WTC11 (cell line): ENCODE measurements around the gene MAN2B2. TPM values are rescaled to one million over a fixed set of nuclear protein-coding genes. Genes with fewer than 3 reads are reported as not detected.

Experiments used
- ATAC-seq: fragments of 200-7000 bp; cut with Tn5 transposase; 2 replicates; pipeline ENCODE4 v1.10.0; 2021; ENCODE audit warnings: mild to moderate bottlenecking, moderate library complexity
- CTCF ChIA-PET: fragments of 300-600 bp; sonication (Branson Sonifier 250); formaldehyde crosslinking; loops from one replicate; lab custom pipeline; 2021; ENCODE audit warnings: antibody characterized with exemption; lab: Charles Lee
- POLR2A ChIA-PET: fragments of 350-600 bp; sonication (Branson Sonifier 250); formaldehyde crosslinking; loops from one replicate; lab custom pipeline; 2021; ENCODE audit warnings: antibody characterized with exemption; lab: Charles Lee
- DNase-seq: peaks from one replicate; pipeline ENCODE4 v3.0.0; 2021; ENCODE audit warnings: low spot score
- H3K27ac Mint-ChIP-seq: 2 replicates; pipeline ENCODE4 v1.8.0; 2021; ENCODE audit warnings: mixed read lengths
- H3K27me3 Mint-ChIP-seq: 2 replicates; pipeline ENCODE4 v1.8.0; 2021; ENCODE audit warnings: low read depth, mild to moderate bottlenecking, moderate library complexity, mixed read lengths
- H3K36me3 Mint-ChIP-seq: 2 replicates; pipeline ENCODE4 v1.8.0; 2021; ENCODE audit warnings: mixed read lengths
- H3K4me1 Mint-ChIP-seq: 2 replicates; pipeline ENCODE4 v1.8.0; 2022; ENCODE audit warnings: mixed read lengths
- H3K4me3 Mint-ChIP-seq: 2 replicates; pipeline ENCODE4 v1.8.0; 2021; ENCODE audit warnings: mild to moderate bottlenecking, moderate library complexity, mixed read lengths
- H3K9me3 Mint-ChIP-seq: 2 replicates; pipeline ENCODE4 v1.8.0; 2021; ENCODE audit warnings: mixed read lengths
- ATF1 ChIP-seq: sonication (generic); formaldehyde crosslinking; IDR thresholded peaks from 2 replicates; pipeline ENCODE4 v1.8.1; 2023; ENCODE audit warnings: mild to moderate bottlenecking, moderate library complexity, missing genetic modification reagents
- CBFB ChIP-seq: sonication (generic); formaldehyde crosslinking; IDR thresholded peaks from 2 replicates; pipeline ENCODE4 v1.8.1; 2022; ENCODE audit warnings: mild to moderate bottlenecking, low read depth, missing genetic modification reagents
- CREM ChIP-seq: sonication (generic); formaldehyde crosslinking; IDR thresholded peaks from 2 replicates; pipeline ENCODE4 v1.8.1; 2022; ENCODE audit warnings: mild to moderate bottlenecking, missing genetic modification reagents, moderate library complexity
- GTF2I ChIP-seq: fragments of 250-450 bp; sonication (Bioruptor Pico); conservative IDR thresholded peaks from 2 replicates; pipeline ENCODE4 v1.4.0; 2021; ENCODE audit warnings: mild to moderate bottlenecking
- IRF2 ChIP-seq: sonication (generic); formaldehyde crosslinking; IDR thresholded peaks from 2 replicates; pipeline ENCODE4 v1.8.0; 2022; ENCODE audit warnings: low read depth, missing genetic modification reagents, borderline replicate concordance
- ZNF121 ChIP-seq: sonication (generic); formaldehyde crosslinking; IDR thresholded peaks from 2 replicates; pipeline ENCODE4 v1.8.0; 2023; ENCODE audit warnings: missing genetic modification reagents
- ZNF396 ChIP-seq: fragments of 250-450 bp; sonication (Bioruptor Pico); IDR thresholded peaks from 2 replicates; pipeline ENCODE4 v1.8.0; 2021; ENCODE audit warnings: mild to moderate bottlenecking, moderate library complexity, borderline replicate concordance
- total RNA-seq: library from RNA; stranded (reverse); gene quantifications from 3 replicates; pipeline ENCODE4 v1.2.3, GENCODE V29; 2021
- TF ChIP-seq, protein P1 (sequence below): fragments of 200-600 bp; IDR thresholded peaks from 2 replicates; pipeline ENCODE4 v1.8.0; 2022; ENCODE audit warnings: antibody characterized with exemption
- TF ChIP-seq, protein P2 (sequence below): fragments of 250-450 bp; sonication (Bioruptor Pico); IDR thresholded peaks from 2 replicates; pipeline ENCODE4 v1.9.0; 2021; ENCODE audit warnings: mild to moderate bottlenecking, borderline replicate concordance
- TF ChIP-seq, protein P3 (sequence below): sonication (generic); formaldehyde crosslinking; IDR thresholded peaks from 2 replicates; pipeline ENCODE4 v1.8.1; 2022; ENCODE audit warnings: mild to moderate bottlenecking, moderate library complexity, missing genetic modification reagents
- TF ChIP-seq, protein P4 (sequence below): fragments of 250-450 bp; sonication (Bioruptor Pico); IDR thresholded peaks from 2 replicates; pipeline ENCODE4 v1.9.0; 2021; ENCODE audit warnings: mild to moderate bottlenecking
- TF ChIP-seq, protein P5 (sequence below): fragments of 250-450 bp; sonication (Bioruptor Pico); IDR thresholded peaks from 2 replicates; pipeline ENCODE4 v1.9.0; 2021; ENCODE audit warnings: mild to moderate bottlenecking

The MAN2B2 gene
- total RNA-seq, 1 experiment from 2014 or later: 6.3 TPM

DNA sequence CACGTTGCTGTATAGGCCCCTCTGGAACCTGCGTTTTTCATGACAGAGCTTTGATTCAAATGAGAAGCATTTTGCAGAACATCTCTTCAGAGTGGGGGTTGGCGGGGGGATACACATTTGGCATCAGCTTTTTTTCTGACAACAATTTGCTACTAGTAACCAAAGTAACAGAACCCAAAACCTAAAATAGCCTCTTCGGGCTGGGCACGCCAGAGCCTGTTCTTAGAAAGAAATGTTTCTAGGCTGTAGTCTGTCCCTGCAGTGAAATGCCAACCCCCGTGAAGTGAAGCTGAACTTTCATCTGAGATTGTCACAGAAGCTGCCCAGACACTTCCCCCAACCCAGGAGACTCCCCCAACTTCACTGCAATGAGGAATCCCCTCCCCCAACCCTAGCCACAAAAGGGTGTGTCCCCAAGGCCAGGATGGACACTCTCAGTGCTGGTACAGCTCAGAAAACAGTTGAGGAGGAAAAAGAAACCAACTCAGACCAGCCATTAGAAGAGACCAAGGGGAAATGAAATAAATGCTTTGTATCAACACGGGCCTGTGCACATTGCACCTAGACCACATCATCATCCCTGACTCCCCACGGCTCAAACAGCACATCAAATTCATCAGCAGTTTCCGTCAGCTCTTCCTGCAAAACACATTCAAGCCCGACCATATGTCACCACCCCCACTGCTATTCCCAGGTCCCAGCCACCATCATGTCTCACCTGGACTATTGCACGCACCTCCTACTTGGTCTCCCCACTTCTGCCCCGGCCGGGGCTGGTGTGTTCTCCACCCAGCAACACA, 8.4 kb upstream of the MAN2B2 start:
- no peak for DNase-seq
- Mint-ChIP-seq H3K36me3 (no peaks in the 10 kb centered on the region), H3K9me3 (no peaks in the 10 kb centered on the region), H3K4me1 (peaks cover 2% of the 10 kb centered on the region; the same call in 1 of the 2 replicates), H3K27me3 (peaks cover 89% of the 10 kb centered on the region), H3K4me3 (no peak overlapping the region), H3K27ac (no peak overlapping the region)
- no peak for ATAC-seq
- CTCF ChIA-PET: interaction anchor here (0.8 to 1.2 kb wide), 2 partner anchors 8 to 20 kb away, joined by 3 to 4 read pairs; partner anchors contain the start of gene MAN2B2
- POLR2A ChIA-PET: no interaction called here
- TF ChIP-seq, protein P1, sequence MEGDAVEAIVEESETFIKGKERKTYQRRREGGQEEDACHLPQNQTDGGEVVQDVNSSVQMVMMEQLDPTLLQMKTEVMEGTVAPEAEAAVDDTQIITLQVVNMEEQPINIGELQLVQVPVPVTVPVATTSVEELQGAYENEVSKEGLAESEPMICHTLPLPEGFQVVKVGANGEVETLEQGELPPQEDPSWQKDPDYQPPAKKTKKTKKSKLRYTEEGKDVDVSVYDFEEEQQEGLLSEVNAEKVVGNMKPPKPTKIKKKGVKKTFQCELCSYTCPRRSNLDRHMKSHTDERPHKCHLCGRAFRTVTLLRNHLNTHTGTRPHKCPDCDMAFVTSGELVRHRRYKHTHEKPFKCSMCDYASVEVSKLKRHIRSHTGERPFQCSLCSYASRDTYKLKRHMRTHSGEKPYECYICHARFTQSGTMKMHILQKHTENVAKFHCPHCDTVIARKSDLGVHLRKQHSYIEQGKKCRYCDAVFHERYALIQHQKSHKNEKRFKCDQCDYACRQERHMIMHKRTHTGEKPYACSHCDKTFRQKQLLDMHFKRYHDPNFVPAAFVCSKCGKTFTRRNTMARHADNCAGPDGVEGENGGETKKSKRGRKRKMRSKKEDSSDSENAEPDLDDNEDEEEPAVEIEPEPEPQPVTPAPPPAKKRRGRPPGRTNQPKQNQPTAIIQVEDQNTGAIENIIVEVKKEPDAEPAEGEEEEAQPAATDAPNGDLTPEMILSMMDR: no peak
- TF ChIP-seq, protein P2, sequence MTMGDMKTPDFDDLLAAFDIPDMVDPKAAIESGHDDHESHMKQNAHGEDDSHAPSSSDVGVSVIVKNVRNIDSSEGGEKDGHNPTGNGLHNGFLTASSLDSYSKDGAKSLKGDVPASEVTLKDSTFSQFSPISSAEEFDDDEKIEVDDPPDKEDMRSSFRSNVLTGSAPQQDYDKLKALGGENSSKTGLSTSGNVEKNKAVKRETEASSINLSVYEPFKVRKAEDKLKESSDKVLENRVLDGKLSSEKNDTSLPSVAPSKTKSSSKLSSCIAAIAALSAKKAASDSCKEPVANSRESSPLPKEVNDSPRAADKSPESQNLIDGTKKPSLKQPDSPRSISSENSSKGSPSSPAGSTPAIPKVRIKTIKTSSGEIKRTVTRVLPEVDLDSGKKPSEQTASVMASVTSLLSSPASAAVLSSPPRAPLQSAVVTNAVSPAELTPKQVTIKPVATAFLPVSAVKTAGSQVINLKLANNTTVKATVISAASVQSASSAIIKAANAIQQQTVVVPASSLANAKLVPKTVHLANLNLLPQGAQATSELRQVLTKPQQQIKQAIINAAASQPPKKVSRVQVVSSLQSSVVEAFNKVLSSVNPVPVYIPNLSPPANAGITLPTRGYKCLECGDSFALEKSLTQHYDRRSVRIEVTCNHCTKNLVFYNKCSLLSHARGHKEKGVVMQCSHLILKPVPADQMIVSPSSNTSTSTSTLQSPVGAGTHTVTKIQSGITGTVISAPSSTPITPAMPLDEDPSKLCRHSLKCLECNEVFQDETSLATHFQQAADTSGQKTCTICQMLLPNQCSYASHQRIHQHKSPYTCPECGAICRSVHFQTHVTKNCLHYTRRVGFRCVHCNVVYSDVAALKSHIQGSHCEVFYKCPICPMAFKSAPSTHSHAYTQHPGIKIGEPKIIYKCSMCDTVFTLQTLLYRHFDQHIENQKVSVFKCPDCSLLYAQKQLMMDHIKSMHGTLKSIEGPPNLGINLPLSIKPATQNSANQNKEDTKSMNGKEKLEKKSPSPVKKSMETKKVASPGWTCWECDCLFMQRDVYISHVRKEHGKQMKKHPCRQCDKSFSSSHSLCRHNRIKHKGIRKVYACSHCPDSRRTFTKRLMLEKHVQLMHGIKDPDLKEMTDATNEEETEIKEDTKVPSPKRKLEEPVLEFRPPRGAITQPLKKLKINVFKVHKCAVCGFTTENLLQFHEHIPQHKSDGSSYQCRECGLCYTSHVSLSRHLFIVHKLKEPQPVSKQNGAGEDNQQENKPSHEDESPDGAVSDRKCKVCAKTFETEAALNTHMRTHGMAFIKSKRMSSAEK: no peak
- TF ChIP-seq, protein P3, sequence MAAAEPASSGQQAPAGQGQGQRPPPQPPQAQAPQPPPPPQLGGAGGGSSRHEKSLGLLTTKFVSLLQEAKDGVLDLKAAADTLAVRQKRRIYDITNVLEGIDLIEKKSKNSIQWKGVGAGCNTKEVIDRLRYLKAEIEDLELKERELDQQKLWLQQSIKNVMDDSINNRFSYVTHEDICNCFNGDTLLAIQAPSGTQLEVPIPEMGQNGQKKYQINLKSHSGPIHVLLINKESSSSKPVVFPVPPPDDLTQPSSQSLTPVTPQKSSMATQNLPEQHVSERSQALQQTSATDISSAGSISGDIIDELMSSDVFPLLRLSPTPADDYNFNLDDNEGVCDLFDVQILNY (CRISPR knock-in tag): no peak
- TF ChIP-seq ZNF396 (CRISPR knock-in tag): no peak
- no peak for TF ChIP-seq ATF1 (CRISPR knock-in tag)
- TF ChIP-seq CREM: no peak
- TF ChIP-seq, protein P4, sequence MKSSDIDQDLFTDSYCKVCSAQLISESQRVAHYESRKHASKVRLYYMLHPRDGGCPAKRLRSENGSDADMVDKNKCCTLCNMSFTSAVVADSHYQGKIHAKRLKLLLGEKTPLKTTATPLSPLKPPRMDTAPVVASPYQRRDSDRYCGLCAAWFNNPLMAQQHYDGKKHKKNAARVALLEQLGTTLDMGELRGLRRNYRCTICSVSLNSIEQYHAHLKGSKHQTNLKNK (CRISPR knock-in tag): no peak
- TF ChIP-seq IRF2: no peak
- TF ChIP-seq, protein P5, sequence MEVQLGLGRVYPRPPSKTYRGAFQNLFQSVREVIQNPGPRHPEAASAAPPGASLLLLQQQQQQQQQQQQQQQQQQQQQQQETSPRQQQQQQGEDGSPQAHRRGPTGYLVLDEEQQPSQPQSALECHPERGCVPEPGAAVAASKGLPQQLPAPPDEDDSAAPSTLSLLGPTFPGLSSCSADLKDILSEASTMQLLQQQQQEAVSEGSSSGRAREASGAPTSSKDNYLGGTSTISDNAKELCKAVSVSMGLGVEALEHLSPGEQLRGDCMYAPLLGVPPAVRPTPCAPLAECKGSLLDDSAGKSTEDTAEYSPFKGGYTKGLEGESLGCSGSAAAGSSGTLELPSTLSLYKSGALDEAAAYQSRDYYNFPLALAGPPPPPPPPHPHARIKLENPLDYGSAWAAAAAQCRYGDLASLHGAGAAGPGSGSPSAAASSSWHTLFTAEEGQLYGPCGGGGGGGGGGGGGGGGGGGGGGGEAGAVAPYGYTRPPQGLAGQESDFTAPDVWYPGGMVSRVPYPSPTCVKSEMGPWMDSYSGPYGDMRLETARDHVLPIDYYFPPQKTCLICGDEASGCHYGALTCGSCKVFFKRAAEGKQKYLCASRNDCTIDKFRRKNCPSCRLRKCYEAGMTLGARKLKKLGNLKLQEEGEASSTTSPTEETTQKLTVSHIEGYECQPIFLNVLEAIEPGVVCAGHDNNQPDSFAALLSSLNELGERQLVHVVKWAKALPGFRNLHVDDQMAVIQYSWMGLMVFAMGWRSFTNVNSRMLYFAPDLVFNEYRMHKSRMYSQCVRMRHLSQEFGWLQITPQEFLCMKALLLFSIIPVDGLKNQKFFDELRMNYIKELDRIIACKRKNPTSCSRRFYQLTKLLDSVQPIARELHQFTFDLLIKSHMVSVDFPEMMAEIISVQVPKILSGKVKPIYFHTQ (CRISPR knock-in tag): no peak
- TF ChIP-seq ZNF121 (CRISPR knock-in tag): no peak

DNA sequence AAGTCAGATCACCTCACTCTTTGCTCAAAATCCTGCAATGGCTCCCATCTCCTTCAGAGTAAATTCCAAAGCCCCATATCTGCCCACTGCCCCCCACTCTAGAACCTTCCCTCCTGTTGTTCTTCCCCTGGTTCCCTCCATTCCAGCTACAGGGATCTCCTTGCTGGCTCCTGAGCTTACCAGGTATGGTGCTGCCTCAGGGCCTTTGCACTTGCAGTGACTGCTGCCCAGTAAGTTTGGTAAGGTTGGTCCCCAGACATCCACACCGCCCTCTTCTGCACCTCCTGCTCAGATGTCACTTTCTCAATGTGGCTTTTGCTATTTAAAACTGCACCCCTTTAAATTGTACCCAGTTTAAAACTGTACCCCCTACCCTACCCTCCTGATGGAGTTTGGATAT, 7.8 kb upstream of the MAN2B2 start:
- Mint-ChIP-seq H3K9me3 (no peaks in the 10 kb centered on the region), H3K4me3 (no peak overlapping the region), H3K27me3 (peaks cover 86% of the 10 kb centered on the region), H3K36me3 (no peaks in the 10 kb centered on the region), H3K4me1 (no peaks in the 10 kb centered on the region), H3K27ac (no peak overlapping the region)
- ChIA-PET POLR2A (no interaction called here), CTCF (no interaction called here)
- TF ChIP-seq GTF2I: 0 out of 2 replicates have a peak, but pooled peaks have one; percentile 25
- no peak for TF ChIP-seq CBFB
- ATAC-seq (no peak), DNase-seq (no peak)
